MCF 10A (cell line): ENCODE results near the gene YEATS2. TPM values are rescaled to one million over a fixed set of nuclear protein-coding genes. Genes with fewer than 3 reads are reported as not detected.

Experiments
- BruUV-seq: library from RNA; stranded (reverse); fragments of 400-500 nt; replicated peaks from 2 replicates; lab custom pipeline; 2021; lab: Mats Ljungman, UMichigan
- CTCF ChIA-PET: fragments of 300-600 bp; sonication (Branson Sonifier 250); formaldehyde crosslinking; extraction: SDS; loops from one replicate; lab custom pipeline; 2021; ENCODE audit warnings: antibody characterized with exemption, inconsistent platforms; lab: Yijun Ruan, JAX
- POLR2A ChIA-PET: fragments of 300-600, 350-650 bp; sonication (Branson Sonifier 250); formaldehyde crosslinking; extraction: SDS; loops from one replicate; lab custom pipeline; 2020; ENCODE audit warnings: antibody characterized with exemption, inconsistent platforms; lab: Yijun Ruan, JAX
- DNase-seq: peaks from one replicate; pipeline ENCODE4 v3.0.0-alpha.2; 2018; ENCODE audit not compliant: unreplicated experiment
- H3K27ac Mint-ChIP-seq: one replicate; pipeline ENCODE4 v1.8.0; 2022; ENCODE audit warnings: mild to moderate bottlenecking, low read depth, mixed read lengths; ENCODE audit not compliant: unreplicated experiment
- H3K27me3 Mint-ChIP-seq: one replicate; pipeline ENCODE4 v1.8.0; 2022; ENCODE audit warnings: mixed read lengths; ENCODE audit not compliant: insufficient read depth, unreplicated experiment
- H3K36me3 Mint-ChIP-seq: one replicate; pipeline ENCODE4 v1.8.0; 2022; ENCODE audit warnings: mild to moderate bottlenecking, moderate library complexity, mixed read lengths; ENCODE audit not compliant: insufficient read depth, unreplicated experiment
- H3K4me1 Mint-ChIP-seq: one replicate; pipeline ENCODE4 v1.8.0; 2022; ENCODE audit warnings: mixed read lengths; ENCODE audit not compliant: insufficient read depth, unreplicated experiment
- H3K4me3 Mint-ChIP-seq: one replicate; pipeline ENCODE4 v1.8.0; 2022; ENCODE audit warnings: mild to moderate bottlenecking, moderate library complexity, mixed read lengths; ENCODE audit not compliant: unreplicated experiment
- H3K9me3 Mint-ChIP-seq: one replicate; pipeline ENCODE4 v1.8.0; 2022; ENCODE audit warnings: mixed read lengths; ENCODE audit not compliant: unreplicated experiment
- CTCF ChIP-seq: fragments of 200-600 bp; IDR thresholded peaks from one replicate; pipeline ENCODE4 v1.8.0; 2022; ENCODE audit warnings: antibody characterized with exemption, mild to moderate bottlenecking; ENCODE audit not compliant: unreplicated experiment
- intact Hi-C: fragments of 100-400 bp; cut with micrococcal nuclease; formaldehyde crosslinking; loops from 2 replicates; pipeline ENCODE4 v1.14.1; 2022
- total RNA-seq: library from RNA; stranded (reverse); gene quantifications from 2 replicates; pipeline ENCODE4 v1.2.3, GENCODE V29; 2022

YEATS2 gene
- total RNA-seq, 1 experiment from 2014 or later: 29.4 TPM

- TF ChIP-seq CTCF: no peak
- Mint-ChIP-seq H3K27me3 (no peaks in the 10 kb centered on the region), H3K9me3 (no peaks in the 10 kb centered on the region), H3K4me3 (no peak overlapping the region), H3K4me1 (no peaks in the 10 kb centered on the region), H3K36me3 (peaks cover 37% of the 10 kb centered on the region), H3K27ac (no peak overlapping the region)
- no TSS peak for BruUV-seq
- ChIA-PET CTCF (no interaction called here), POLR2A (no interaction called here)
- intact Hi-C loops: no loop called here
- DNase-seq: no peak
Observed at GRCh38 chr3:183743231-183743630, 45.6 kb downstream of the YEATS2 start.

- H3K27me3 Mint-ChIP-seq: no peaks in the 10 kb centered on the region
- CTCF ChIA-PET: no interaction called here
- DNase-seq: no peak
- TF ChIP-seq CTCF: no peak
- H3K4me1 Mint-ChIP-seq: no peaks in the 10 kb centered on the region
- H3K36me3 Mint-ChIP-seq: peaks cover 49% of the 10 kb centered on the region
- POLR2A ChIA-PET: no interaction called here
- intact Hi-C loops: no loop called here
- H3K27ac Mint-ChIP-seq: no peak overlapping the region
- no TSS peak for BruUV-seq
- H3K9me3 Mint-ChIP-seq: no peaks in the 10 kb centered on the region
- no peak overlapping the region for H3K4me3 Mint-ChIP-seq
Observed at GRCh38 chr3:183745300-183746098, 47.9 kb downstream of the YEATS2 start.

- Mint-ChIP-seq H3K27ac (no peak overlapping the region), H3K36me3 (peaks cover 53% of the 10 kb centered on the region), H3K27me3 (no peaks in the 10 kb centered on the region), H3K4me1 (no peaks in the 10 kb centered on the region), H3K9me3 (no peaks in the 10 kb centered on the region), H3K4me3 (no peak overlapping the region)
- no peak for TF ChIP-seq CTCF
- BruUV-seq: no TSS peak
- ChIA-PET POLR2A (interaction anchor here (0.9 kb wide), 1 partner anchor 10 kb away, joined by 5 read pairs; no protein-coding TSS in a partner anchor), CTCF (interaction anchor here (0.7 to 2.8 kb wide), 2 partner anchors 13 to 20 kb away, joined by 3 to 11 read pairs; no protein-coding TSS in a partner anchor)
- intact Hi-C loops: no loop called here
- no peak for DNase-seq
Observed at GRCh38 chr3:183754052-183754451, 56.5 kb downstream of the YEATS2 start.

- no peak for DNase-seq
- ChIA-PET POLR2A (interaction anchor here (0.6 to 1.4 kb wide), 2 partner anchors 11 to 65 kb away, joined by 3 to 4 read pairs; partner anchors contain the start of gene YEATS2), CTCF (interaction anchor here (0.6 to 0.7 kb wide), 2 partner anchors 34 to 293 kb away, joined by 4 read pairs; no protein-coding TSS in a partner anchor)
- Mint-ChIP-seq H3K27me3 (no peaks in the 10 kb centered on the region), H3K36me3 (peaks cover 62% of the 10 kb centered on the region), H3K9me3 (no peaks in the 10 kb centered on the region), H3K27ac (no peak overlapping the region), H3K4me3 (no peak overlapping the region), H3K4me1 (peaks cover 16% of the 10 kb centered on the region)
- no peak for TF ChIP-seq CTCF
- intact Hi-C loops: loop anchor here (10.0 kb wide), 2 partner anchors 128 to 378 kb away; partner anchors contain the start of gene KLHL24
- BruUV-seq: no TSS peak
Observed at GRCh38 chr3:183762304-183762703, 64.7 kb downstream of the YEATS2 start.
